Gastroesophageal sphincter (tissue), 3 donors: ENCODE results near the gene MRTFB.

Experiments used
- POLR2AphosphoS5 ChIP-seq: sonication (generic); formaldehyde crosslinking; IDR thresholded peaks from one replicate; pipeline ENCODE4 v1.6.1; 2017; ENCODE audit warnings: antibody characterized with exemption
- TF ChIP-seq, protein P1 (sequence below), 4 experiments: fragments of 200-600 bp in 2 of 4; fragments of 450-650 bp in 2 of 4; sonication (generic) in 1 of 4; IDR thresholded peaks; one replicate each; pipeline ENCODE4 v1.5.1; 2017 to 2019; ENCODE audit warnings: antibody characterized with exemption in 4 of 4, mild to moderate bottlenecking in 2 of 4, moderate library complexity in 2 of 4

DNA sequence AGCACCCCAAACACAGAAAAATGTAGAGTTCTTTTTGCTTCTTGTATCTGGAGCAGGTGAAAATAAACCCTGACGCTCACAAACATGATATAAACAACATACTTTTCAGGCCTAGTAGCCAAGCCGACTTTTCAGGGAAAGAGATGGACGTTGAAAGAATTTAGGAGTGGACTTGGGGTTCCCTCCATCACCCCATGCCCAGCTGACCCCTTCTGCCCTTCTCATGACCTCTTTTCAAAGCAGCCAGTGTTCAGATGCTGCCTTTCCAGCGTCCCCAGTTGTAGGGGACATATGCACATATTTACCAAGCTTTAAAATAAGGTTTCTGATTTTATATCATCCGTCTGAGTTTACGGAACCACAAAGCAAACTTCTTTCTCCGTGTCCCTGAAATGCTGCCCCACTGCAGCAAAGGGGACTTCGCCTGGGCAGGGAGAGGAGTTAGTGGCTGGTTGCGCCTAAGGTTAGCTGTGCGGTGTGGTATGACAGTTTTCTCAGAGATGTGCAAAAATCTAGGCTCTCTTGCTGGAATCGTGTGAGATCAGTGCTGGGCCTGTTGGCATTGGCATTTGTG is 235.5 kb downstream of the MRTFB start:
- TF ChIP-seq POLR2AphosphoS5, result no peak
- TF ChIP-seq, protein P1, sequence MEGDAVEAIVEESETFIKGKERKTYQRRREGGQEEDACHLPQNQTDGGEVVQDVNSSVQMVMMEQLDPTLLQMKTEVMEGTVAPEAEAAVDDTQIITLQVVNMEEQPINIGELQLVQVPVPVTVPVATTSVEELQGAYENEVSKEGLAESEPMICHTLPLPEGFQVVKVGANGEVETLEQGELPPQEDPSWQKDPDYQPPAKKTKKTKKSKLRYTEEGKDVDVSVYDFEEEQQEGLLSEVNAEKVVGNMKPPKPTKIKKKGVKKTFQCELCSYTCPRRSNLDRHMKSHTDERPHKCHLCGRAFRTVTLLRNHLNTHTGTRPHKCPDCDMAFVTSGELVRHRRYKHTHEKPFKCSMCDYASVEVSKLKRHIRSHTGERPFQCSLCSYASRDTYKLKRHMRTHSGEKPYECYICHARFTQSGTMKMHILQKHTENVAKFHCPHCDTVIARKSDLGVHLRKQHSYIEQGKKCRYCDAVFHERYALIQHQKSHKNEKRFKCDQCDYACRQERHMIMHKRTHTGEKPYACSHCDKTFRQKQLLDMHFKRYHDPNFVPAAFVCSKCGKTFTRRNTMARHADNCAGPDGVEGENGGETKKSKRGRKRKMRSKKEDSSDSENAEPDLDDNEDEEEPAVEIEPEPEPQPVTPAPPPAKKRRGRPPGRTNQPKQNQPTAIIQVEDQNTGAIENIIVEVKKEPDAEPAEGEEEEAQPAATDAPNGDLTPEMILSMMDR (IDR thresholded peaks at IDR 0.05), result no peak
